Measurements from ENCODE around the gene CREB3L4.

CREB3L4 gene

GRCh38 chr1:153967107-153967999 lies at the start of gene CREB3L4:
Gene CREB3L4 (plus strand): TSS chr1:153967902. CDS start chr1:153968526, 624 bp downstream.
- DNase-seq, result peak; percentile 90 to 91

GRCh38 chr1:153919876-153920852 lies 47.5 kb upstream of the CREB3L4 start:
- DNase-seq, result peak; percentile 12 to 56

- DNase-seq, result no peak
Observed at GRCh38 chr1:153921080-153921802, 46.5 kb upstream of the CREB3L4 start.

- no peak for DNase-seq
Observed at GRCh38 chr1:153921803-153922075, 46.0 kb upstream of the CREB3L4 start.

GRCh38 chr1:153922076-153922971 lies 45.4 kb upstream of the CREB3L4 start:
- no peak for DNase-seq

- DNase-seq, result peak; percentile 100
Observed at GRCh38 chr1:153922972-153923925, 44.5 kb upstream of the CREB3L4 start, which contains the start of gene GATAD2B. Gene GATAD2B (minus strand): TSS chr1:153922972. CDS start chr1:153828347, 94,625 bp downstream.

GRCh38 chr1:153926405-153926804 lies 41.3 kb upstream of the CREB3L4 start:
- DNase-seq, result no peak

- DNase-seq, result no peak
Observed at GRCh38 chr1:153928245-153928644, 39.5 kb upstream of the CREB3L4 start.

- DNase-seq, result no peak
Observed at GRCh38 chr1:153928791-153929341, 38.8 kb upstream of the CREB3L4 start.

- DNase-seq, result no peak
Observed at GRCh38 chr1:153929426-153929825, 38.3 kb upstream of the CREB3L4 start.

GRCh38 chr1:153929981-153930948 lies 37.4 kb upstream of the CREB3L4 start:
- no peak for DNase-seq

- DNase-seq, result no peak
Observed at GRCh38 chr1:153932156-153933131, 35.3 kb upstream of the CREB3L4 start.

- DNase-seq, result no peak
Observed at GRCh38 chr1:153933430-153933829, 34.3 kb upstream of the CREB3L4 start.

GRCh38 chr1:153933955-153934354 lies 33.7 kb upstream of the CREB3L4 start:
- no peak for DNase-seq

GRCh38 chr1:153934746-153935145 lies 33.0 kb upstream of the CREB3L4 start:
- DNase-seq, result no peak

- no peak for DNase-seq
Observed at GRCh38 chr1:153936011-153936802, 31.5 kb upstream of the CREB3L4 start.

GRCh38 chr1:153937331-153937730 lies 30.4 kb upstream of the CREB3L4 start:
- DNase-seq, result no peak

Data from CD4-positive, alpha-beta T cell treated with Interleukin-4 for 1 hour (primary cell).